HPDE6-E6E7 (cell line): Measurements from ENCODE around the gene ARSD.
"Not testable (repeated sequence)": the region's sequence is repeated elsewhere in the genome, so short reads cannot be mapped to it uniquely, and the experiment has no call there.

ENCODE experiments used
- DNase-seq: peaks from one replicate; pipeline ENCODE4 v3.0.0; 2011; ENCODE audit warnings: missing footprints; ENCODE audit errors: extremely low spot score

Gene ARSD

GRCh38 chrX:2892816-2893215 is 36.3 kb downstream of the ARSD start:
- DNase-seq: no peak

GRCh38 chrX:2890536-2891460 is 38.3 kb downstream of the ARSD start:
- DNase-seq: not testable (repeated sequence)

GRCh38 chrX:2889706-2890490 is 39.2 kb downstream of the ARSD start:
- DNase-seq: not testable (repeated sequence)

GRCh38 chrX:2889045-2889605 is 40.0 kb downstream of the ARSD start:
- DNase-seq: no peak

- DNase-seq: no peak
Observed at GRCh38 chrX:2888309-2888708, 40.8 kb downstream of the ARSD start.

GRCh38 chrX:2883770-2884169 is 45.4 kb downstream of the ARSD start:
- no peak for DNase-seq

- DNase-seq: no peak
Observed at GRCh38 chrX:2879670-2880069, 49.5 kb downstream of the ARSD start.

- DNase-seq: no peak
Observed at GRCh38 chrX:2878563-2878962, 50.6 kb downstream of the ARSD start.

GRCh38 chrX:2875798-2876399 is 53.2 kb downstream of the ARSD start:
- no peak for DNase-seq

GRCh38 chrX:2875136-2875481 is 54.0 kb downstream of the ARSD start:
- DNase-seq: no peak

- no peak for DNase-seq
Observed at GRCh38 chrX:2874222-2875135, 54.7 kb downstream of the ARSD start.

GRCh38 chrX:2872671-2873277 is 56.4 kb downstream of the ARSD start:
- no peak for DNase-seq

GRCh38 chrX:2871831-2872230 is 57.3 kb downstream of the ARSD start:
- no peak for DNase-seq

GRCh38 chrX:2870650-2871049 is 58.5 kb downstream of the ARSD start:
- DNase-seq: no peak

GRCh38 chrX:2867206-2867605 is 61.9 kb downstream of the ARSD start:
- no peak for DNase-seq

GRCh38 chrX:2863646-2864045 is 65.5 kb downstream of the ARSD start:
- no peak for DNase-seq

- DNase-seq: no peak
Observed at GRCh38 chrX:2862404-2862803, 66.7 kb downstream of the ARSD start.

- DNase-seq: no peak
Observed at GRCh38 chrX:2859197-2859797, 69.8 kb downstream of the ARSD start.

- DNase-seq: no peak
Observed at GRCh38 chrX:2857566-2857965, 71.6 kb downstream of the ARSD start.

GRCh38 chrX:2855761-2856160 is 73.4 kb downstream of the ARSD start:
- DNase-seq: no peak
